ENCODE results near the gene SORCS2.

Gene SORCS2

DNA sequence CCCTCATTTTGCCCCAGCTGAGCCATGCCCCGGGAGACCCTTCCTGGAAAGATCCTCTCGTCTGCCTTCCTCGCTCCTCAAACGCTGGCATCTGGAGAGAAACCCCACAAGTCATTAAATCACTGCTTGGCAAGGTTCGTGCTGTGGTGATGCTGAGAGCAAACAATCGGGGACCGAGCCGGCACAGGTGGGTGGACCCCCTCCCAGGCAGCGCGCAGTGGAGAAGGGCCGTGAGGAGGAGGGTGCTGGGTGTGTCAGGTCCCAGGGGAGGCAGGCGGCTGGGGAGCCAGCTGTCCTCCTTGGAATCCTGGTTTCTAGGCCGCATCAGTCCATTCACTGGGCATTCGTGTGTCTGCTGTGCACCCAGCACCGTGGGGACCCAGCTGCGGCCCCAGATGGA lies 307.3 kb downstream of the SORCS2 start:
- in situ Hi-C loops (cut with HindIII; ENCODE audit: low pct_unique_long_range_greater_than_20kb, low sequenced_read_pairs), result no loop called here
- TF ChIP-seq JUND (IDR thresholded peaks at IDR 0.05; ENCODE audit: low read depth), result no peak
- no peak for DNase-seq (ENCODE audit: low read depth in 1 of 2, low spot score in 1 of 2)

DNA sequence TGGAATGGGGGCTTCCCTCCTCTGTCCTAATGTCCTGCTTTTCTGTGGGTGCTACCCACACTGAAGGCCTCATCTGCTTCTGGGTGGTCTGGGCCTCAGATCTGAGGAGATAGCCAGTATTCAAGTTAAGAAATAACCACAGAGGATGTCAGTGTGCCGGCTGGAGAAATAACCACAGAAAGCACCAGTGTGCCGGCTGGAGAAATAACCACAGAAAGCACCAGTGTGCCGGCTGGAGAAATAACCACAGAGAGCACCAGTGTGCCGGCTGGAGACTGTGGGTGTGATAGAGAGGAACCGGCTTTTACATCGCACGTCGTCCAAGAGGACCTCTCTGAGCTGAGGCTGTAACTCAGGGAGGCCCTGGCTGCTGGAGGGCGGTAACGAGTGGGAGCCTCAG lies 308.1 kb downstream of the SORCS2 start:
- no peak for DNase-seq (ENCODE audit: low read depth in 1 of 2, low spot score in 1 of 2)
- TF ChIP-seq JUND (IDR thresholded peaks at IDR 0.05; ENCODE audit: low read depth), result no peak
- in situ Hi-C loops (cut with HindIII; ENCODE audit: low pct_unique_long_range_greater_than_20kb, low sequenced_read_pairs), result no loop called here

DNA sequence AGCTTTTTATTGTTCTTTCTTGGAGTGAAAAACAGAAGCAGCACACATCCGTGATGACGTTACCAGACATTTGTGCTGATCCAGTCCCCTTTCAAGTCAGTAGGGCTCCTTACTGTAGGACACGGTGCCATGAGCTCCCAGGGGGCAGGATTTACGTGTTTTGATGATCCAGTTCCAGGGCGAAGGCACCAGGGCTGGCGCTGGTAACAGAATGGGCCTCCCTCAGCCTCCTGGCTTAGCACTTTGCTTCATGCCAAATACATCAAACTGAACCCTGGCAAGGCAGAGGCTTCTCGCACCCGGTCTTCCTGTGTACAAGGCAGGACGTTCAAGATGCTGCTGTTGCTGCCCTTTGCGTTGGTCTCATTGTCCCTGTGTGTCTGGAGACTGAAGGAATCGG lies 309.0 kb downstream of the SORCS2 start:
- in situ Hi-C loops (cut with HindIII; ENCODE audit: low pct_unique_long_range_greater_than_20kb, low sequenced_read_pairs), result no loop called here
- no peak for TF ChIP-seq JUND (IDR thresholded peaks at IDR 0.05; ENCODE audit: low read depth)
- no peak for DNase-seq (ENCODE audit: low read depth in 1 of 2, low spot score in 1 of 2)

DNA sequence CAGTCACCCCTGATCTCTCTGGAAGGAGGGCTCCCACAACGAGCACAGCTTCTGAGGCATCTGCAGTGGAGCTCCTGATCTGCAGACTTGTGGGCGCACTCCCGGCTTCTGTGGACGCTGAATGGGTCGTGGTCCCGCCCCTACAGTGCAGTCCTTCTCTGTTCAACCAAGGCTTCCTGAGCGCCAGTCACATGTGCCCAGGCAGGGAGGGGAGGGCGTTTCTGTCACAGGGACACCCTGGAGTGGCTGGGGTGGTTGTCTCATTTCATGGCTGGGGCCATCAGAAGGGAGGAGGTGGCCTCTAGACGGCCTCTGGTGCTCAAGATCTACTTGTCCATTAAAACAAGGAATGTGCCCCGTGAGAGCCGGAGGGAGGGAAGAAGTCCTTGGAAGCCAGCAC lies 309.5 kb downstream of the SORCS2 start:
- in situ Hi-C loops (cut with HindIII; ENCODE audit: low pct_unique_long_range_greater_than_20kb, low sequenced_read_pairs), result no loop called here
- TF ChIP-seq JUND (IDR thresholded peaks at IDR 0.05; ENCODE audit: low read depth), result no peak
- DNase-seq (ENCODE audit: low read depth in 1 of 2, low spot score in 1 of 2), result no peak

DNA sequence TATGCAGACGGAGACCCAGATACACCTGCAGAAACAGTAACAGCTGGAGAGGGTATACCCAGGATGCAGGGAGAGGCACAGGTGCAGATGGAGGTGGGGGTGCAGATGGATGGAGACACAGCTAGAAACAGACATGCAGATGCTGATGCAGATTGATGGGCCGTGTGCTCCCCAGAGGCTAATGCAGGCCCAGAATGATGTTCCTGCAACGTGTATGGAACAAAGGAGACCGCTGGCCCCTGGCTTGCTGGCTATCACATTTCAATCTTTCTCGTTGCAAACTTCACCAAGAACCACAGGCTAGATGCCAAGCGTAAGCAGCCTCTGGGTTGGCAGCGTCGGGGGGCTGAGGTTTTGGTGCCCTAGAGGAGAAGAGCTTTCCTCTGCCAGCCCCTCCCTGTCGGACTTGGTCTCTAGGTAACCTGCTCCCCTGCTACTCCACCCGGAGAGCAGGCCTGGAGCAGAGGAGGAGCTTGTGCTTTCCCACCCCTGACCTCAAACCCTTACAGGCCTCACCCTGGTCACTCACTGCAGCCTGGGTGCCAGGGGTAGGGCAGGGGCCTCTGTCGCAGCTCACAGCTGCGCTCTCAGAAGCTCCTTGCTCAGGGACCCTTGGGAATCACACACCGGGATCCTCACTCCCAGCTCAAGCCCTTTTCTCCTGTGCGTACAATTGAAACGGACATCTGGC lies 311.4 kb downstream of the SORCS2 start:
- DNase-seq (ENCODE audit: low read depth in 1 of 2, low spot score in 1 of 2), result no peak
- in situ Hi-C loops (cut with HindIII; ENCODE audit: low pct_unique_long_range_greater_than_20kb, low sequenced_read_pairs), result no loop called here
- no peak for TF ChIP-seq JUND (IDR thresholded peaks at IDR 0.05; ENCODE audit: low read depth)

DNA sequence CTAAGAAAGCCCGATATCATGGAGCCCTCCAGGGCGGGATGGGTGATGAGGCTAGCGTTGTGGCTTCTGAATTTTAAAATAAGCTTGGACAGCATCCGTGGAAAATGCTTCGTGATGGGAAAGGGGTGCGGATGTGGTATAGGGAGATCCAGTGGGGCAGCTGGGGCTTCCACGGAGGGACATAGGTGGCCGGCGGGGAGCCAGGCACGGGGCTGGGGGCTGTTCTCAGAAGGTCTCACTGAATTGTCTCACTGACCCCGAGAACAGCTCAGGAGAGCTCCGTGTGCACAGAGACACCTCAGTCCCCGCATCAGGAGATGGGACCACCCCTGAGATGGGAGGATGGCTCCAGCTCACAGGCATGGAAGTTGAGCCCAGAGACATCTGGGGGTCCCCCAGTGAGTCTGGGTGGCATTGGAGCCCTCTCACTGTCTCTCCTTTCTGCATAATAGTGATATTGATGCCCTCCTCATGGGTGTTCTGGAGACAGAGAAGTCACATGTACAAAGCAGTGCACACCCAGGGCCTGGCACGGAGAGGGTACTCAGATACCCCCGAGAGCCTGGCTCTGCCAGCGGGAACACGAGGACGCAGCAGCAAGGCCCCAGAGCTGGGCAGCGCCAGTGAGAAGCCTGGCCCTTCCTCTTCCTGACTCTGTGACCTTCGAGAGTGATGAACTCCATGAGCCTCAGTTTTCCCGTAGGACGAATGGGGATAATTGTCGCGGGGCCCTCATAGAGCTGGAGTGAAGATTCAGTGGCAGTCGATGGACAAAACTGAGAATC lies 313.0 kb downstream of the SORCS2 start:
- TF ChIP-seq JUND (IDR thresholded peaks at IDR 0.05; ENCODE audit: low read depth), result no peak
- in situ Hi-C loops (cut with HindIII; ENCODE audit: low pct_unique_long_range_greater_than_20kb, low sequenced_read_pairs), result no loop called here

DNA sequence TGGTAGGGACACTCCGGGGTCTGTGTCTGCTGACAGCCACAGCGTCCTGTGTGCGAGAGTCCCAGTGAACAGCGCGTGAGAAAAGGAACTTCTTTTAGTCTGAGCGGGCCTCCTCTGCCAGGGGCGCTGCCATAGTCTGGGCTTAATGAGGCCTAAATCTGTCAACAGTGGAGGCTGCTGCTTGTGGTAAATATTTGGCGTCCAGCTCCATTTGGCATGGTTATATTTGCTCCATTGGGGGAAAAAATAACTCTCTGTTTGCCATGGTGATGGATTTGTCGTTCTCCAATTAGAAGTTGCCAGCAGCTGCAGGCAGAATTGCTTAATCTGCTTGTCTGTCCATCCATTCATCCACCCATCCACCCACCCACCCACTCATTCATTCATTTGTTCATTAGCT lies 313.8 kb downstream of the SORCS2 start:
- in situ Hi-C loops (cut with HindIII; ENCODE audit: low pct_unique_long_range_greater_than_20kb, low sequenced_read_pairs), result no loop called here
- TF ChIP-seq JUND (IDR thresholded peaks at IDR 0.05; ENCODE audit: low read depth), result no peak
- DNase-seq (ENCODE audit: low read depth in 1 of 2, low spot score in 1 of 2), result no peak

More for the DNA sequence above, 313.0 kb downstream of the SORCS2 start:
- DNase-seq (ENCODE audit: low read depth in 1 of 2, low spot score in 1 of 2), result no peak

DNA sequence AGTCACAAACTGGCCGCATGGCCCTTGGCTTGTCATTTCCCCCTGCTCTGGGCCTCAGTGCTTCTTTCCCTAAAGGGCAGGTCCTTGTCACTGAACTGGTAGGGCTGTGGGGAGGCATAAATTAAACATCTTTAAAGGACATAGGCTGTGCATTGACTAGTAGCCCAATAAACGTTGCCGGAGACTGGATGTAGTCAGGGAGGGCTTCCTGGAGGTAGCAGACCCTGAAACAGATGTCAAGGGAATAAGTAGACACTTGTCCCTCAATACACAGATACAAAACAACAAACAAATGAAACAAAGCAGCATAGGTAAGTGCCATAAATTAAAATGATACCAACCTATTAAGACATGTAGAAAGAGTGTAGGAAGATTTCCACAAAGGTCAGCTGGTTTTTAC lies 314.2 kb downstream of the SORCS2 start:
- in situ Hi-C loops (cut with HindIII; ENCODE audit: low pct_unique_long_range_greater_than_20kb, low sequenced_read_pairs), result no loop called here
- TF ChIP-seq JUND (IDR thresholded peaks at IDR 0.05; ENCODE audit: low read depth), result no peak
- no peak for DNase-seq (ENCODE audit: low read depth in 1 of 2, low spot score in 1 of 2)

DNA sequence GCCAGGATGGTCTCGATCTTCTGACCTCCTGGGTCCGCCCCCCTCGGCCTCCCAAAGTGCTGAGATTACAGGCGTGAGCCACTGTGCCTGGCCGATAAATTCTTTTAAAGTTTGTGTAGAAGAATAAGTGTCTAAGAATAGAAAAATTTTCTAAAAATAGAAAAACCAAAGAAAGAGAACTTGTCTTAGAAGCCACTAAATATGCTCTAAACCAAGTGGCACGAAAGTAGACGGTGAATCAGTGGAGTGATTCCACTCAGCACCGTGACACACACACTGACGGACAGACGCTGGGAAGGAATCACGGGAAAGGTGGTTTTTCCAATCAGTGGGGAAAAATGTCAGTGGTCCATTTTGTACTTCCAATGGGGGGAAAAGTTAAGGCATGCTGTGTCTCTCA lies 315.0 kb downstream of the SORCS2 start:
- in situ Hi-C loops (cut with HindIII; ENCODE audit: low pct_unique_long_range_greater_than_20kb, low sequenced_read_pairs), result no loop called here
- TF ChIP-seq JUND (IDR thresholded peaks at IDR 0.05; ENCODE audit: low read depth), result no peak

DNA sequence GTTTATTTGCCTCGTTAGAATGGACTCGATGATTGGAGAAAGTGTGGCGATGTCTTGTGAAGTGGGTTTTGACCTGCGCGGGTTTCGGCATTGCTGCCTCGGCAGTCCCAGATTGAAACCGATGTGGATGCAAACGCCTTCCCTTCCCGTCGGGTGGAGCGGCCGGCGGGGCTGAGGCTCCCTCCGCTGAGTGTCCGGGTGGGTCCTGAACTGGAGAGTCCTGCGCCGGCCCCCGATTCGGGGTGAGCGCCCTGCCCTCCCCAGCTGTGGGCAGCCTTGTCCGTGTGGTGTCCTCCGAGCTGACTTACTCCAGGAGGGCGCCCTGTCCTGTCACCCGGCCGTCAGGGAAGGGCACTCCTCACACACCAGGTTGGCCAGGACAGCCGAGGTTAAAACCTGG lies 317.7 kb downstream of the SORCS2 start:
- in situ Hi-C loops (cut with HindIII; ENCODE audit: low pct_unique_long_range_greater_than_20kb, low sequenced_read_pairs), result no loop called here
- no peak for DNase-seq (ENCODE audit: low read depth in 1 of 2, low spot score in 1 of 2)
- TF ChIP-seq JUND (IDR thresholded peaks at IDR 0.05; ENCODE audit: low read depth), result no peak

More for the DNA sequence above, 315.0 kb downstream of the SORCS2 start:
- no peak for DNase-seq (ENCODE audit: low read depth in 1 of 2, low spot score in 1 of 2)

DNA sequence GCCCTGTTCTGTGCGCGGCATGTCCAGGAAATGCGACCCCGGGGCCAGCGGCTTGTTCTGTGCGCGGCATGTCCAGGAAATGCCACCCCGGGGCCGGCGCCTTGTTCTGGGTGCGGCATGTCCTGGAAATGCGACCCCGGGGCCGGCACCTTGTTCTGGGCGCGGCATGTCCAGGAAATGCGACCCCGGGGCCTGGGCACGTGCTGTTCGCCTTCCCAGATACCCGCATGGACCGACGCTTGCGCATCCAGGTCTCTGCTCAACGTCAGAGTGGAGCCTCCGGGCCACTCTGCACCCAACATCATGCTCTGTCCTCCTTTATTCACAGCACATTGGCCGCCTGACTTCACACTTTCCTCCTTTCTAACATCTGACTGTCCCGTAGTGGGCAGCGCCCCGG lies 318.2 kb downstream of the SORCS2 start:
- TF ChIP-seq JUND (IDR thresholded peaks at IDR 0.05; ENCODE audit: low read depth), result no peak
- in situ Hi-C loops (cut with HindIII; ENCODE audit: low pct_unique_long_range_greater_than_20kb, low sequenced_read_pairs), result no loop called here
- DNase-seq (ENCODE audit: low read depth in 1 of 2, low spot score in 1 of 2), result no peak

DNA sequence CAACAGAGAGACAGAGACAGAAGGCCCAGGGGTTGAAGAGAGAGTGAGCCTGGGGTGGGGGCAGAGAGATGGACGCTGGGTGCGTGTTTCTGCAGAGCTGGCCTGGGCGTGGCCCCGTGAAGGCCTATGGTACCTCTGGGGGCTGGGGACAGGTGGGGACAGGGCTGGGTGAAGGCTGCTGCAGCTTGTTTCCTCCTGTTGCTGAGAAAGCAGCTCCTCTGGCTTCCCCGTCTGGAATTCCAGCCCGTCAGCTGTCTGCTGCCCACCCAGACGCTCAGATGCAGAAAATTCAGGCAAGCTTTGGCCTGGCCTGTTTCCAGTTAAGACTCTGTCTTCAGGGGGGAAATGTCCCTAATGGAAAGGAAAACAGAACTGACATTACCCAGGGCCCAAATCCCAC lies 319.2 kb downstream of the SORCS2 start:
- DNase-seq (ENCODE audit: low read depth in 1 of 2, low spot score in 1 of 2), result no peak
- in situ Hi-C loops (cut with HindIII; ENCODE audit: low pct_unique_long_range_greater_than_20kb, low sequenced_read_pairs), result no loop called here

DNA sequence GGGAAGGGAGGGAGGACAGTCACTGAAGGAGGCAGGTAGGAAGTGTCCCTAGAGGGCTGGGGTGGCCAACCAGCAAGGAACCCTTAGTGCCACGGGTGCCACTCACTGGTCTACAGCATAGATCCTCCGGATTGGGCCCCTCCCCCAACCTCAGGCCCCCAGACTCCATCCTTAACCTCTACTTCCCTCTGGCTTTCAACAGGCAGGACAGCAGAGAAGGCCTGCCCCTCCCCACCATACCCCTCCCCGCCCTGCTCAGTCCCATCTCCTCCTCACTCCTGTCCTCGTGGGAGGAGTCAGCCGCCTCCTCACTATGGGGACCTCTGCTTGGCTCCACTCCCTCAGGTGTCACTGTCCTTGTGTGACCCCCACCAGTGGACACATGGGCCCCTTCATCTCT lies 320.1 kb downstream of the SORCS2 start:
- no peak for DNase-seq (ENCODE audit: low read depth in 1 of 2, low spot score in 1 of 2)
- in situ Hi-C loops (cut with HindIII; ENCODE audit: low pct_unique_long_range_greater_than_20kb, low sequenced_read_pairs), result no loop called here
- TF ChIP-seq JUND (IDR thresholded peaks at IDR 0.05; ENCODE audit: low read depth), result no peak

More for the DNA sequence above, 319.2 kb downstream of the SORCS2 start:
- no peak for TF ChIP-seq JUND (IDR thresholded peaks at IDR 0.05; ENCODE audit: low read depth)

Data from T47D (cell line).